Trophoblast cell (in vitro differentiated cells and primary cell): Measurements from ENCODE around the gene HKDC1.

Experiments used
- DNase-seq, 2 donors: peaks; one replicate each; pipeline ENCODE4 v3.0.0-alpha.2; 2016
- H2AFZ ChIP-seq: 2 replicates; pipeline ENCODE4 v1.6.1; 2013; ENCODE audit warnings: low read length, moderate library complexity, mild to moderate bottlenecking; ENCODE audit not compliant: insufficient read depth, poor library complexity
- H2AK5ac ChIP-seq: 2 replicates; pipeline ENCODE4 v1.6.1; 2013; ENCODE audit warnings: mild to moderate bottlenecking, low read length
- H2BK120ac ChIP-seq: 2 replicates; pipeline ENCODE4 v1.6.1; 2013; ENCODE audit warnings: low read length, mild to moderate bottlenecking, moderate library complexity; ENCODE audit not compliant: insufficient read depth, poor library complexity
- H2BK12ac ChIP-seq: 2 replicates; pipeline ENCODE4 v1.6.1; 2013; ENCODE audit warnings: mild to moderate bottlenecking, low read length, moderate library complexity
- H2BK5ac ChIP-seq: 2 replicates; pipeline ENCODE4 v1.6.1; 2013; ENCODE audit warnings: low read length, low read depth, moderate library complexity, mild to moderate bottlenecking; ENCODE audit not compliant: poor library complexity
- H3K14ac ChIP-seq: 2 replicates; pipeline ENCODE4 v1.6.1; 2013; ENCODE audit warnings: mild to moderate bottlenecking, low read length
- H3K18ac ChIP-seq: 2 replicates; pipeline ENCODE4 v1.6.1; 2013; ENCODE audit warnings: mild to moderate bottlenecking, low read length
- H3K23ac ChIP-seq: 2 replicates; pipeline ENCODE4 v1.6.1; 2013; ENCODE audit warnings: low read length
- H3K27ac ChIP-seq: 2 replicates; pipeline ENCODE4 v1.5.1; 2013; ENCODE audit warnings: low read depth, mild to moderate bottlenecking, inconsistent platforms, low read length, moderate library complexity
- H3K27me3 ChIP-seq: 2 replicates; pipeline ENCODE4 v1.6.1; 2013; ENCODE audit warnings: inconsistent platforms, mild to moderate bottlenecking, low read length, moderate library complexity; ENCODE audit not compliant: insufficient read depth
- H3K36me3 ChIP-seq, 2 experiments: 1 replicate in 1 of 2; 2 replicates in 1 of 2; pipeline ENCODE4 v1.6.1; 2013; ENCODE audit warnings: low read length in 2 of 2, mild to moderate bottlenecking in 2 of 2, moderate library complexity in 1 of 2; ENCODE audit not compliant: insufficient read depth in 2 of 2, control insufficient read depth in 1 of 2
- H3K4ac ChIP-seq: 2 replicates; pipeline ENCODE4 v1.6.1; 2013; ENCODE audit warnings: low read depth, mild to moderate bottlenecking, low read length, moderate library complexity
- H3K4me1 ChIP-seq, 2 experiments: 1 replicate in 1 of 2; 2 replicates in 1 of 2; pipeline ENCODE4 v1.6.1; 2013; ENCODE audit warnings: low read length in 2 of 2, mild to moderate bottlenecking in 2 of 2, moderate library complexity in 1 of 2; ENCODE audit not compliant: insufficient read depth in 2 of 2, control insufficient read depth in 1 of 2
- H3K4me2 ChIP-seq: 2 replicates; pipeline ENCODE4 v1.6.1; 2013; ENCODE audit warnings: inconsistent platforms, mild to moderate bottlenecking, low read length, moderate library complexity
- H3K4me3 ChIP-seq: 2 replicates; pipeline ENCODE4 v1.5.1; 2013; ENCODE audit warnings: mild to moderate bottlenecking, low read depth, low read length, inconsistent platforms
- H3K79me1 ChIP-seq: one replicate; pipeline ENCODE4 v1.6.1; 2013; ENCODE audit warnings: low read length
- H3K79me2 ChIP-seq: 2 replicates; pipeline ENCODE4 v1.6.1; 2013; ENCODE audit warnings: low read length, mild to moderate bottlenecking; ENCODE audit not compliant: control insufficient read depth, insufficient read depth, poor library complexity
- H3K9ac ChIP-seq: 2 replicates; pipeline ENCODE4 v1.6.1; 2013; ENCODE audit warnings: mild to moderate bottlenecking, low read length
- H3K9me3 ChIP-seq: 2 replicates; pipeline ENCODE4 v1.6.1; 2013; ENCODE audit warnings: low read depth, mild to moderate bottlenecking, control low read depth, inconsistent platforms, low read length; ENCODE audit not compliant: insufficient read depth
- H4K12ac ChIP-seq: 2 replicates; pipeline ENCODE4 v1.6.1; 2013; ENCODE audit warnings: low read depth, mild to moderate bottlenecking, low read length, moderate library complexity
- H4K8ac ChIP-seq: 2 replicates; pipeline ENCODE4 v1.6.1; 2013; ENCODE audit warnings: low read depth, mild to moderate bottlenecking, low read length, moderate library complexity
- H4K91ac ChIP-seq: one replicate; pipeline ENCODE4 v1.6.1; 2013; ENCODE audit warnings: low read depth, mild to moderate bottlenecking, low read length, moderate library complexity
- WGBS: extraction: QIAGEN DNeasy Blood & Tissue Kit; methylation state at CpG from one replicate; pipeline ENCODE4 v1.1.7; 2013; ENCODE audit warnings: missing lambda C conversion rate; ENCODE audit not compliant: insufficient read length, insufficient coverage; ENCODE audit errors: extremely low coverage; 5-methylcytosine and 5-hydroxymethylcytosine counted together

Gene HKDC1

GRCh38 chr10:69179089-69179742 is 40.9 kb upstream of the HKDC1 start:
- Histone ChIP-seq H3K23ac (peak overlapping the region; percentile 74), H3K79me1 (peaks cover 3% of the 10 kb centered on the region), H2BK5ac (no peak overlapping the region), H2AK5ac (no peak overlapping the region), H3K27me3 (no peaks in the 10 kb centered on the region), H3K4me2 (peak overlapping the region; percentile 94), H4K91ac (no peak overlapping the region), H4K12ac (no peak overlapping the region), H4K8ac (peak overlapping the region; percentile 52), H2AFZ (peak overlapping the region; percentile 4), H3K18ac (no peak overlapping the region), H3K9me3 (peaks cover 2% of the 10 kb centered on the region), H2BK120ac (no peak overlapping the region), H3K36me3 (peaks cover 0 to 2% of the 10 kb centered on the region in 2 experiments), H3K4me1 (peaks cover 0 to 7% of the 10 kb centered on the region in 2 experiments), H3K14ac (no peak overlapping the region), H3K4ac (no peak overlapping the region), H3K79me2 (peaks cover 8% of the 10 kb centered on the region), H3K9ac (peak overlapping the region; percentile 69), H3K4me3 (peak overlapping the region; percentile 63), H2BK12ac (no peak overlapping the region), H3K27ac (no peak overlapping the region)
- DNase-seq, result peak in 1 of 2 donors; percentile 49
- no CpG with 5 or more reads among the region's 21 CpGs for WGBS

GRCh38 chr10:69179743-69180524 is 40.2 kb upstream of the HKDC1 start, which contains the start of gene SUPV3L1:
Gene SUPV3L1, plus strand, starts transcription at chr10:69180234. Its CDS starts 58 bp downstream, at chr10:69180292.
- H3K18ac ChIP-seq, result peak within 1 kb of the TSS; percentile 40
- H2BK5ac ChIP-seq, result peak within 1 kb of the TSS; percentile 65
- peak; percentile 94 to 97 for DNase-seq
- peak within 1 kb of the TSS; percentile 56 for H4K12ac ChIP-seq
- peaks cover 0 to 7% of the 10 kb centered on the region in 2 experiments for H3K4me1 ChIP-seq
- H3K27ac ChIP-seq, result peak within 1 kb of the TSS; percentile 72
- H3K27me3 ChIP-seq, result no peaks in the 10 kb centered on the region
- H3K79me1 ChIP-seq, result peaks cover 3% of the 10 kb centered on the region
- H3K4me2 ChIP-seq, result peak within 1 kb of the TSS; percentile 94
- H3K9me3 ChIP-seq, result peaks cover 2% of the 10 kb centered on the region
- peak within 1 kb of the TSS; percentile 98 for H3K9ac ChIP-seq
- H2BK120ac ChIP-seq, result peak within 1 kb of the TSS; percentile 54
- peak within 1 kb of the TSS; percentile 50 for H4K91ac ChIP-seq
- H3K36me3 ChIP-seq, result peaks cover 0 to 2% of the 10 kb centered on the region in 2 experiments
- peak within 1 kb of the TSS; percentile 95 for H3K4me3 ChIP-seq
- peaks cover 8% of the 10 kb centered on the region for H3K79me2 ChIP-seq
- peak within 1 kb of the TSS; percentile 85 for H2AFZ ChIP-seq
- peak within 1 kb of the TSS; percentile 95 for H4K8ac ChIP-seq
- peak within 1 kb of the TSS; percentile 95 for H3K4ac ChIP-seq
- WGBS, result no CpG with 5 or more reads among the region's 44 CpGs
- peak within 1 kb of the TSS; percentile 58 for H3K14ac ChIP-seq
- H3K23ac ChIP-seq, result peak within 1 kb of the TSS; percentile 74
- peak within 1 kb of the TSS; percentile 75 for H2AK5ac ChIP-seq
- no peak within 1 kb of the TSS for H2BK12ac ChIP-seq

GRCh38 chr10:69180525-69181204 is 39.5 kb upstream of the HKDC1 start:
- Histone ChIP-seq H4K12ac (peak overlapping the region; percentile 56), H3K27ac (no peak overlapping the region), H2BK12ac (no peak overlapping the region), H3K79me2 (peaks cover 8% of the 10 kb centered on the region), H3K79me1 (peaks cover 3% of the 10 kb centered on the region), H4K8ac (peak overlapping the region; percentile 95), H3K14ac (peak overlapping the region; percentile 58), H2AK5ac (peak overlapping the region; percentile 75), H3K36me3 (peaks cover 0 to 2% of the 10 kb centered on the region in 2 experiments), H4K91ac (peak overlapping the region; percentile 42), H3K9ac (peak overlapping the region; percentile 98), H3K27me3 (no peaks in the 10 kb centered on the region), H3K18ac (peak overlapping the region; percentile 40), H3K4ac (peak overlapping the region; percentile 95), H3K4me3 (peak overlapping the region; percentile 95), H3K9me3 (peaks cover 2% of the 10 kb centered on the region), H2BK120ac (peak overlapping the region; percentile 48), H2AFZ (peak overlapping the region; percentile 85), H3K4me1 (peaks cover 0 to 7% of the 10 kb centered on the region in 2 experiments), H3K23ac (no peak overlapping the region), H3K4me2 (peak overlapping the region; percentile 94), H2BK5ac (peak overlapping the region; percentile 65)
- no peak for DNase-seq
- no CpG with 5 or more reads among the region's 29 CpGs for WGBS

- no peak overlapping the region for H2AFZ ChIP-seq
- no peak overlapping the region for H3K4me3 ChIP-seq
- no peak overlapping the region for H3K18ac ChIP-seq
- no peak overlapping the region for H3K14ac ChIP-seq
- H3K79me2 ChIP-seq, result peaks cover 8% of the 10 kb centered on the region
- H3K79me1 ChIP-seq, result peaks cover 3% of the 10 kb centered on the region
- H4K91ac ChIP-seq, result no peak overlapping the region
- H2AK5ac ChIP-seq, result no peak overlapping the region
- no peak overlapping the region for H3K9ac ChIP-seq
- H3K27me3 ChIP-seq, result no peaks in the 10 kb centered on the region
- no peak overlapping the region for H2BK120ac ChIP-seq
- no peak overlapping the region for H4K8ac ChIP-seq
- no peak for DNase-seq
- WGBS, result no CpG with 5 or more reads among the region's 1 CpG
- H3K4ac ChIP-seq, result peak overlapping the region; percentile 52
- H3K9me3 ChIP-seq, result peaks cover 2% of the 10 kb centered on the region
- no peak overlapping the region for H3K27ac ChIP-seq
- H2BK5ac ChIP-seq, result no peak overlapping the region
- H3K23ac ChIP-seq, result no peak overlapping the region
- peak overlapping the region; percentile 94 for H3K4me2 ChIP-seq
- H3K36me3 ChIP-seq, result peaks cover 3 to 5% of the 10 kb centered on the region in 2 experiments
- no peak overlapping the region for H4K12ac ChIP-seq
- H3K4me1 ChIP-seq, result peaks cover 0 to 7% of the 10 kb centered on the region in 2 experiments
- no peak overlapping the region for H2BK12ac ChIP-seq
Observed at GRCh38 chr10:69181433-69181832, 38.7 kb upstream of the HKDC1 start.
